Right renal cortex interstitium (tissue), 3 donors: ENCODE data around the gene TMEM168. TPM values are rescaled to one million over a fixed set of nuclear protein-coding genes. Genes with fewer than 3 reads are reported as not detected.
"Not testable (repeated sequence)": the region's sequence is repeated elsewhere in the genome, so short reads cannot be mapped to it uniquely, and the experiment has no call there.

Experiments
- DNase-seq, 3 donors: peaks; one replicate each; pipeline ENCODE4 v3.0.0-alpha.2; 2013; ENCODE audit warnings: low read depth in 3 of 3, low spot score in 2 of 3
- polyA plus RNA-seq, 3 donors: library from polyadenylated mRNA; unstranded; fragments of 120-200 nt; gene quantifications; one replicate each; pipeline ENCODE4 v1.2.1, GENCODE V29; 2013; ENCODE audit not compliant: insufficient read length in 3 of 3

The TMEM168 gene, protein sequence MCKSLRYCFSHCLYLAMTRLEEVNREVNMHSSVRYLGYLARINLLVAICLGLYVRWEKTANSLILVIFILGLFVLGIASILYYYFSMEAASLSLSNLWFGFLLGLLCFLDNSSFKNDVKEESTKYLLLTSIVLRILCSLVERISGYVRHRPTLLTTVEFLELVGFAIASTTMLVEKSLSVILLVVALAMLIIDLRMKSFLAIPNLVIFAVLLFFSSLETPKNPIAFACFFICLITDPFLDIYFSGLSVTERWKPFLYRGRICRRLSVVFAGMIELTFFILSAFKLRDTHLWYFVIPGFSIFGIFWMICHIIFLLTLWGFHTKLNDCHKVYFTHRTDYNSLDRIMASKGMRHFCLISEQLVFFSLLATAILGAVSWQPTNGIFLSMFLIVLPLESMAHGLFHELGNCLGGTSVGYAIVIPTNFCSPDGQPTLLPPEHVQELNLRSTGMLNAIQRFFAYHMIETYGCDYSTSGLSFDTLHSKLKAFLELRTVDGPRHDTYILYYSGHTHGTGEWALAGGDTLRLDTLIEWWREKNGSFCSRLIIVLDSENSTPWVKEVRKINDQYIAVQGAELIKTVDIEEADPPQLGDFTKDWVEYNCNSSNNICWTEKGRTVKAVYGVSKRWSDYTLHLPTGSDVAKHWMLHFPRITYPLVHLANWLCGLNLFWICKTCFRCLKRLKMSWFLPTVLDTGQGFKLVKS
- 10 to 100 TPM; 43.5 to 51.7 (median 47.5) TPM for polyA plus RNA-seq

DNA sequence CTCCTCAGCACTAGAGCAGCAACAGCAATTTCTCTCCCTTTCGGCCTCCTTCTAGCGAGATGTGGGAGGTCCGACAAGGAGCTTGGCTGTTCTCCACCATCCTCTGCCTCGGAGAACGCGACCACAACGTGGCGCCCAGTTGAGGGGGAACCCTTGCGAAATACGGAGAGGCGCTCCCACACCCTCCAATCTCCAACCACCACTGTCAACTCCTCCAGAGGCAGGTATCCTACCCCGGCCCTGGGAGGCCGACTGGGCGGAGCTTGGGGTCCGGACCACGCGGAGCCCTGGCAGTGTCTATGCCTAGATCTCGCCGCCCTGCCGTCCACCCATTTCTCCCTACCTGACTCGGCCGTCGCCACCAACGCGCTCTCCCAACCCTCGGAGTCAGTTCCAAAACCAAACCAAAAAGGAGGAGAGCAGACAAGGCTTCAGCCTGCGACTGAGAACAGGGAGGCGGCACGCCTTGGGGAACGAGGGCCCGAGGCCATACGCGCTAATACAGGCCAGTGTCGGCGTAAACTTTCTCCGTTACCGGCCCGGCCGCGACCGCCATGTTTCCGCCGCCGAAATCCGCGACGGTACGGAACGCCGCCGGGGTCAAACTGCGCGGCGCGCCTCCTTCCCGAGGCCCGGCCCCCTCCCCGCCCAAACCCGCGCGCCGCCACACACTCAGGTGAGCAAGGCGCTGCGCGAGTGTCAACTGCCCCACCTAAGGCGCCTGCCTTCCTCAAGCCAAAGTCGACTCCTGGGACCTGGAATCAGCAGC lies at the start of gene TMEM168:
TSS of gene TMEM168 (minus strand) at position 577 of the 769 bp plus-strand sequence. CDS start 5,568 bp downstream, outside the sequence.
- DNase-seq: peak; percentile 74 to 78 (median 75)

DNA sequence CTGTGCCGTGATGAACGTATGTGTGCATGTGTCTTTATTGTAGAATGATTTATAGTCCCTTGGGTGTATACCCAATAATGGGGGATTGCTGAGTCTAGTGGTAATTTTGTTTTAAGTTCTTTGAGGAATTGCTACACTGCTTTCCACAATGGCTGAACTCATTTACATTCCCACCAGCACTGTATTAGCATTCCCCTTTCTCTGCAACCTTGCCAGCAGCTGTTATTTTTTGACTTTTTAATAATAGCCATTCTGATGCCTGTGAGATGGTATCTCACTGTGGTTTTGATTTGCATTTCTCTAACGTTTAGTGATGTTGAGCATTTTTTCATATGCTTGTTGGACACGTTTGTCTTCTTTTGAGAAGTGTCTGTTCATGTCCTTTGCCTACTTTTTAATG lies 45.7 kb upstream of the TMEM168 start:
- DNase-seq: not testable (repeated sequence)

DNA sequence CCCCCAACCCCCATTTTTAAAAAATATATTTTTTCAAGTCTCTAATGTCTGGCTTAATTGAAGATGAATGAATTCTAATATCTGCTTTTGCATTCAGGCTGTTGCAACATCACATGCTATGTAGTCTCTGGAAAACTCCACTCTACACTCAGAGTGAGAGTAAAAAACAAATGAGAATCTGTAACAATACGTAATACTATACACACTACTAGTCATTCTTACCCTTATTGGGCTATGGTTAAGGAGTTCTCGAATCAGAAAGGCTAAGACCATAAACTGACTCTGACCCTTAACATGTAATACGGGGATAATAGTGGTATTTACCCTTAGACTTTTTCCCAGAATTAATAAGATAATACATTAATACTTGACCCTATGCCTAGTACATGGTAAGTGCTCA lies 42.9 kb upstream of the TMEM168 start:
- DNase-seq: no peak

DNA sequence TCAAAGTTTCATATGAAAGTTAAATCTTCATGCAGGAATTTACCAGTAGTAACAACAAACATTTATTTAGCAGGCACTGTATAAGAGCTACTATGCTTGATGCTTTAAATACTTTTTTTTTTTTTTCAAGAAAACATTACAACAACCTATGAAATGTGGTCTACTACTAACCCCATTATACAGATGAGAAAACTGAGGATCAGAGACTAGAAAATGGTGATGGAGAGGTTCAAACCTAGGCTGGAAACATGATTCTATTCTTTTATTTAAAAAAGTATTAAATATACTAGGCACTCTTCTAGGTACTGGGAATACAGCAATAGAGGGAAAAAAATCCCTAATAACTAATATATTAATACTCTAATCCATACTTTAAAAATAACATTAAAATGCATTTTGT lies 40.6 kb upstream of the TMEM168 start:
- DNase-seq: no peak

DNA sequence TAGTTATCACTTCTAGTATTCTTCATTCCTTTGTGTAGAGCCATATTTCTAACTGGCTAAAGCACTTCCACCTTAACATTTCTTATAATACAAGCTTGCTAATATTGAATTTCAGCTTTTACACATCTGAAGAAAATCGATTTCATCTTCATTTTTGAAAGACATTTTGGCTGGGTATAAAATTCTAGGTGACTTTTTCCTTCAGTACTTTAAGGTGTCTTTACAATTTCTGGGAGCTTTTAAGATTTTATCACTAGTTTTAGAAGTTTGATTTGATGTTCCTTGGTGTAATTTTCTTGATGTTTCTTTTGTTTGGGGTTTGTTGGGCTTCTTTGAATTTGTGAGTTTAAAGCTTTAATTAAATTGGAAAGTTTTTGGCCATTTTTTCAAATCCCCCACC lies 38.5 kb upstream of the TMEM168 start:
- no peak for DNase-seq

DNA sequence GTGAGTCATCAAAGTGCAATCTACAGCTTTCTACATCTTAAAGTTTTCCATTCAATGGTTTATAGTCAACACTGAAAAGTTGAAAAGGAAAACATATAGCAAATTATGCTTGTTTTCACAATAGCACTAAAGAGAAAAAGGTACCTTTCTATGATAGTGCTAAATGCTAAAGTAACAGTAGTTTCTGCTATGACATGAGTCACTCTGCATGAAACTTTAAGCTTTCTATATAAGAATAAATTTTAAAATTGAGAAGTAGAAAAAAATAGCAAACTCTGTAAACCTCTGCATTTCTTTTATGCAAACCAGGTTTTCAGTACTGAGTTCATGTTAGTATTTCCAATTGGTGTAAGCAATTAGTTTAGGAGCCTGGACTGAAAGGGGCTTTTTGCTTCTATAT lies 31.2 kb upstream of the TMEM168 start:
- no peak for DNase-seq

DNA sequence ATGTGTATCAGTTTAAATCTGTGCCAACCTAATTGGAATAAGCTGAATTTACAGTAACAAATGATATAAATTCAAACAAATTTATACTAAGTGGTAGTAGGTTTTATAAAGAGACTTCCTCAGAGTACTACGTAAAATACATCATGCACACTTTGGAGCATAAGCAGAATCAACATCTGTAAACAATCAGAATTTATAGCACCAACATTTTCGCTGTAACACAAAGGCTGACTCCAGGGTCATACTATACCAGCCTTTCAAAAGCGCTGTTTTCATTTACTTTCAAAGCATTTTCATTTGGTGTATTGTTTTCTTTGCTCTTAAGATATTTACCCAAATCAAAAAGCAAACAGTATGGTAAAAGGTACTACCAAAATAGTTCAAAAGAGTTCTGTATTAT lies 29.3 kb upstream of the TMEM168 start:
- DNase-seq: no peak

DNA sequence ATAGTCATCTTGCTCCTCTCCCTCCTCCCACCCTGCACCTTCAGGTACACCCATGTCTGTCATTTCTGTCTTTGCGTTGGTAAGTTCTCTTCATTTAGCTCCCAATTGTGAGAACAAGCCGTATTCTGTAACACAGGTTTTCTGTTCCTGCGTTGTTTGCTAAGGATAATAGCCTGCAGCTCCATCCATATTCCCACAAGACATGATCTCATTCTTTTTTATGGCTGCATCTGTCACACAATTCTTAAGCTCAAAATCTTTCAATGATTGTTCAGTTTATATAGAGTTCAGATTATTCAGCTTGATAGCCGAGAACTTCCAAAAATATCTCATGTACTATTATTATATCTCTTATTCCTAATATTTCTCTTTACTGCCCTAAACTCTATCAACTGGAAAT lies 16.0 kb upstream of the TMEM168 start:
- no peak for DNase-seq

DNA sequence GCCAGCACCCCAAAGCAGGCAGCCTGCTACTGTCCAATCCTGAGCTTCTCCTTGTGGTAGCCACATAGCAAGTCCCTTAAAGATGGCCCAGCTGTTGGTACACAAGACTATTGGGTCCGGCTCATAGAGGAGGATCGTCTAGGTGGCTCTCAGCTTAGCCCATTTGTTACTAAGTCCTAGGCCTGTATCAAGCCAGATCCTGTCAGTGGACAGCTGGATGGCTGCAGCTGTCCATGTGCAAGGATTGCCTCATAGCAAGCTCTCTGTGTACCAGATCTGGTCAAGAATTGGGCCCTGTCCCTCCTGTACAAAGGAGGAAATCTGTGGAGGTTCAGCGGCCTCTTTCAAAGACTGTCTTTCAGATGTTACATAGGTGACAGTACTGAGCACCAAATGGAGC lies 12.2 kb upstream of the TMEM168 start:
- no peak for DNase-seq

DNA sequence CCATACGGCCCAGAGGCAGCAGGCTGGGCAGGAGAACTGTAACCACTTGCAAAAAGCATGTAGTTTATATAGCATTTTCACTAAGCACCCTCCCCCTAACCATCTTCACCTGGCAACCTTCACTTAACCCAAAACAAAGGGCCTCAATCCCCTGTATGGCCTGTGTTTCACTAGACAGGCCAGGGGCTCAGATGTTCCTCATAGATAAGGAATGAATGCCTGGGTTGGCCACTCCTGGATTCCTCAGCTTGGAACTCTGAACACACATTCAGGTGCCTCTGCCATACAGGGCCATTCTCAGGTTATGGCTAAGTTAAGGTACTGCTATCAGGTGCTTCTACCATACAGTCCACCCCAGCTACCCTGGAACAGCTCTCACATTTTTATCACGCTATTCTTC lies 10.3 kb upstream of the TMEM168 start:
- no peak for DNase-seq

DNA sequence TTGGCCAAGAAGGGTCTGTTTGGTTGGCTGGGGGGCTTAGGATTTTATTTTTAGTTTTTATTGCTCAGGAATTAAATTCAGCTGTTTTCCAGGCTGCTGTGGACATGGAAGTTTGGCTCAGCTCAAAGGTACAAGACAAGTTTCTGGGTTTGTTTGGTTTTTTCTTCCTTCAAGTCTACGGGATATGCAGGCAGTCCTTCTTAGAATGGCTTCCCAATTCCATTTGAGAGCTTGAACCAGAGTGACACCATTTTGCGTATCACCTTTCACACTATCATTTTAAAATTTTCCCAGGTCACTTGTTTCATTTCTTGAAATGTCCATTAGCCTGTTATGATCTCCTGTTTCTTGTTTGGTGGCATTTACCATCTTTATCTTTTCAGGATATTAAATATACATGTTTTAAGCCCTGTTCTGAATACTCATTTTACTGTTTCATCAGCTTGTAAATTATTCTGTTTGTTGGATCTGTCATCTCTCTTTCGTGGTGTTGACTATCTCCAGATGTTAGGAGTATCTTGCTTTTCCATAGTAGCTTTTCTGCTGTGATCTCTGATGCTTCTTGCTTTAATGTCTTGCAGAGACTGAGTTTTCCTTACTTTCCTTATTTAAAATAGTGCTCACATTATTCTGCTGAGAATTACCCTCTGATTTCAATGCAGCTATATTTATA lies 9.4 kb upstream of the TMEM168 start:
- no peak for DNase-seq

DNA sequence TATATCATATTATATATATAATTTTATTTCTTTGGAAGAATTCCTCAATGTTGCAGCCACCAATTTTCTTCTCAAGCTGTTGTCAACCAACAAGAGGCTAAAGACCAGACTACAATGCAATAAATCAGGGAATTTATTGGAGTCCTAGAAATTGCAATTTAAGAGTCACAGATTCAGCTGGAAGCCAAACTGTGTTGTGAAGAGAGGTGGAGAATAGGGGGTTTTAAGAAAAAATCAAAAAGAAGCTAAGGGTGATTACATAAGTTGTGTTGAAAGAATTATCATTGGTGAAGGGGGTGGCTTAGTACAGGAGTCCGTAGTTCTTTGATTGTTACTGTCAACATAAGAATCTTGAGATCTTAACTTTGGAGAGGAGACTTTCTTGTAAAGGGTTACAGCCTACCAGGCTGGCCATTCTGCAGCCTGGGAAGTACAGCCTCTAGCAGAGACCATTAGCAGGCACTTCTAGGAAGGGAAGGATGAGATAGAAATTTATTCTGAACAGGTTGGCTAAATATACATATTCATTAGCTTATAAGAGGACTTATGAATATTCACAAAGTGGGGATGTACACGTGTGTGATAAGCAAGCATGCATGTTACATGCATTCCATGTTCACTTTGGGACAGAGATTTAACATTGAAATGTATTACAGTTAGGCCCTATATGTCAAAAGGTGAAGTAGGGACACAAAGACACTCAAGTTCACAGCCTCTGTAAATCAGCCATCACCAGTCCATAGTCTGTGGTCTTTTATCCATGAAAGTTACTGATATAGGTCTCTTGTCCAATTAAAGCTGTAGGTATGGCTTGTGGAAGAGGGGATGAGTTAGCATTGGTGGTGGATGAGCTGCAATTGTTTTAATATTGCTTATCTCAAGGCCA lies 8.3 kb upstream of the TMEM168 start:
- no peak for DNase-seq

DNA sequence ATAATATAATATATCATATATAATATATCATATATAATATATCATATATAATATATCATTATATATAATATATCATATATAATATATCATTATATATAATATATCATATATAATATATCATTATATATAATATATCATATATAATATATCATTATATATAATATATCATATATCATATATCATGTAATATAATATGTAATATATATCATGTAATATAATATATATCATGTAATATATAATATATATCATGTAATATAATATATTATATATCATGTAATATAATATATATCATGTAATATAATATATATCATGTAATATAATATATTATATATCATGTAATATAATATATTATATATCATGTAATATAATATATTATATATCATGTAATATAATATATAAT lies 6.4 kb upstream of the TMEM168 start:
- DNase-seq: not testable (repeated sequence)

DNA sequence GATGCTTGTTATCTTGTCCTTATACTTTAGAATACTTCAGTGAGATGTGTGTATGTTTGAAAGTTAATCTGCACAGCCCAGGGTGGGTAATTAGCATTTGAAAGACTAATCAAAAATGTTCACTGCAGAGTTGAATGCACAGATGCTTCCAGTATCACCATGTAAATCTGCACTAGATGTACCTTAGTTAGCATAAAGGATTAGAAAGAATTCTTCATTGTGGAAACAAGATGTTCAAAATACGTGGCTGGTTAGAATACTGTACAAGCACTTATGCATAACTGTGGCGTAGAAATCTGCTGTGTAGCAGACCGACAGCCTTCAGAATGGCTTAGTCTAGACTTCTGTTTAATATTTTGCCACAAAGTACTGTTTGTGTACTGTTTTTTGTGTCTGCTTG lies 2.2 kb upstream of the TMEM168 start:
- DNase-seq: no peak

DNA sequence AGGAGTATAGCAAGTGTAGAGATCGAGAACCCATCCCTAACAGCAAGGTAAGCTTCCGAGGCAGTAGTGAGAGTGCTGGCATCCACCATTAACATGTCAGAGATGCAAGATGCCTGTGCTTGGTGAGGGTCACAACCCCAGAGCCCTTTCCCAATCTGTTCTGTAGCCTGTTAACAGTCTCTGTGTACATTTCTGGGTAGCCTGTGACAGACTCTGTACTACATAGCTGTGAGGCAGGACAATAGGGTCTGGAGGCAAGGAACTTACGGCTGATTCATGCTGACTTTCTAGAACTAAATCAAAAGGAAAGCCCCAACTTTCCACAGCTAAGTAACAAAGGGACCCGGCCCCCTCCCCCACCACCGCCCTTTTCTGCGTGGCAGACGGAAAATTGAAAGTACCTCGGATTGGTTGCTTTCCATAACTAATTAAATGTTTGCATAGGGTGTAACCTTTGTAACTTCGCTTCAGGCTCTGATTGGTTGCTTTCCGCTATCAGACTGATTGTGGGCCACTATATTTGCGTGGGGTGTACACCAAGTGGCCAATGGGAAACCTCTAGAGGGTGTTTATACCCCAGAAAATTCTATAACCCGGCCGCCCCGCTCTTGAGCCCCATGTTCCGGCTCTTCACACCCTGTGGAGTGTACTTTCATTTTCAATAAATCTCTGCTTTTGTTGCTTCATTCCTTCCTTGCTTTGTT lies 1.4 kb upstream of the TMEM168 start:
- DNase-seq: no peak

DNA sequence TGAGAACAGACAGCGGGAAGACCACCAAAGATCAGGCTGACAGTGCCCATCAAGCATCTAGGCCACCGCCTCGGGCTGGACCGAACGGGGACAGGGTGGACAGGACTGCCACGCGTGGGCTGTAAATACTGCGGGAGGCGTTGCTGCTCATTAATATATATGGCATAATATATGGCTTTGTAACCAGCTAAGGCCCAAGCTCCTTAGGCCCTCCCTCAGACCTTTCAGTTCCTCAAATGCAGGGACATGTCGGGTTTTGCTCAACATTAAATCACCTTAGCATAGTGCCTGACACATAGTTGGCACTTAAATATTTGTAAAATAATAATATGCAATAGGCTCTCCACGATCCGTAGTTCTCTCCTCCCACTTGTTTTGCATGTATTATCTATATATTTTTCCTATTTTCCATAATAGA lies 402 bp upstream of the TMEM168 start:
- DNase-seq: no peak

DNA sequence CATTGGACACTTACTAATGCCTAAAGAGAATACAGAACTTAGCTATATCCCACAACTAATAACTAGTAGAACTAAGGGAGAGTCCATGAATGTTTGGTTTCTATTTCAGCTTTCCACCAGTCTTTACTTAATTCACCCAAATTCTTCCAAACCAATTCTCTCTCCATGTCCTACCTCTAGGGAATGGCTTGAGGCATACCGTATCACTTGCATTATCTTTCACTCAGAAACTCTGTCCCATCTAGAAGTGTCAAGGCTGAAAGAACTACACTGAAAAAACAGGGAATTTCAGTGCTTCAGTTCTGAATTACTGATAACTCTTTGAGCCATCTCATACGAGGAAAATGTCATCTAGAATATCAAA lies 758 bp downstream of the TMEM168 start:
- DNase-seq: no peak

DNA sequence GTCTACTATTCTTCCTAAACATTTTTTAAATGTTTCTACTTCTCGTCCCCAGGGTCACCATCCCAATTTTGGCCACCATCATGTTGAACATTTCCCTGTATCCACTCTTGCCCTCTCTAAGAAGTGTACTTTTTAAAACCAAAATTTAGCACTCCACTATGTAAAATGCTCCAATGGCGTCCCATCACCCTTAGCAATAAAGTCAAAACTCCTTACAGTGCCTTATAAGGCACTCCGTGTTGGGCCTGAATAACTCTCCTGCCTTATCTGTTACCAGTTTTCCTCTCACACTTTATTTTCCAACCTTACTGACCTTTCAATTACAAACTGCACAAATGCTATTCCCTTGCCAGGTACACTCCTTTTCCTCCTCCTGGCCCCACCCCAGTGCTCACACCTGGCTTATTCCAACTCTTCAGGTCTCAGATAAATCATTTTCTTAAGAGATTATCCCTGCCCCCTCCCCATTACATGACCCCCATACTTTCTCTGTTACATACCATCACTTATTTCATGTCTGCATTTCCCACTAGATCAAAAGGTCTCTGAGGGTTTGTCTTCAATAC lies 1.3 kb downstream of the TMEM168 start:
- no peak for DNase-seq

DNA sequence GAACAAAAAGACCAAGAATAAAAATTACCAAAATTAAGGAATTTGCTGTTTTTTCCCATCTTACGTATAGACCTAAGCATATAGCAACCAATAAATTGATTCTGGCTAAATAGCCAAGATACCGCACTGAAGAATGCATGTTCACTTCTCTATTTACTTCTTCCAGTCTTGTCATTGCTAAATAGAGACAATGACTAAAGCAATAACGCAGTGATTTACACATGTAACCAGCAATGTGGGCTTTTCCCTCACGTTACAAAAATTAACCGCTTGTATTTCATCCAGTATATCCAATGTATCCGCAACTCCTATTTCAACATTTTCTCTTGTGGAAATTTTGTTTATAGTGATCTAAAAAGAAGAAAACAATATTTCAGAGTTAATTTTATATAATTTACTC lies 5.6 kb downstream of the TMEM168 start:
- no peak for DNase-seq
